HG03025 (cell line): ENCODE data around the gene RPRD1B.

Experiments used
- ATAC-seq: cut with Tn5 transposase; IDR thresholded peaks from one replicate; pipeline ENCODE4 v1.9.1; 2021; ENCODE audit warnings: mild to moderate bottlenecking, moderate library complexity; ENCODE audit not compliant: unreplicated experiment, low FRiP score

RPRD1B gene

DNA sequence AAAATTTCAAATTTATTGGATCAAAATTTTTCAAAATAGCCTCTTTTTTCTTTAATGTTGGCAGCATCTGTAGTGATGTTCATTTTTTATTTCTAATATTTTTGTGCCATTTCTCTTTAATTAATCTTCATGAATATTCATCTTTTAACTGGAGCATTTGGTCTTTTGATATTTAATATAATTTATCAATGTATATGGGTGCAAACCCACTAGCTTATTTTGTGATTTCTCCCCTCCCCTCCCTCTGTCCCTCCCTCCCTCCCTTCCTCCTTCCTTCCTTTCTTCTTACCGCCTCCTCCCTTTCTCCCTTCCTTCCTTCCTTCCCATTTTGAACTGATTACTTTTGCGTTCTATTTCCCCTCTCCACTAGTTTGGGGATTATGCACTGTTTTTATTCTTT, 82.3 kb downstream of the RPRD1B start:
- ATAC-seq: no peak

DNA sequence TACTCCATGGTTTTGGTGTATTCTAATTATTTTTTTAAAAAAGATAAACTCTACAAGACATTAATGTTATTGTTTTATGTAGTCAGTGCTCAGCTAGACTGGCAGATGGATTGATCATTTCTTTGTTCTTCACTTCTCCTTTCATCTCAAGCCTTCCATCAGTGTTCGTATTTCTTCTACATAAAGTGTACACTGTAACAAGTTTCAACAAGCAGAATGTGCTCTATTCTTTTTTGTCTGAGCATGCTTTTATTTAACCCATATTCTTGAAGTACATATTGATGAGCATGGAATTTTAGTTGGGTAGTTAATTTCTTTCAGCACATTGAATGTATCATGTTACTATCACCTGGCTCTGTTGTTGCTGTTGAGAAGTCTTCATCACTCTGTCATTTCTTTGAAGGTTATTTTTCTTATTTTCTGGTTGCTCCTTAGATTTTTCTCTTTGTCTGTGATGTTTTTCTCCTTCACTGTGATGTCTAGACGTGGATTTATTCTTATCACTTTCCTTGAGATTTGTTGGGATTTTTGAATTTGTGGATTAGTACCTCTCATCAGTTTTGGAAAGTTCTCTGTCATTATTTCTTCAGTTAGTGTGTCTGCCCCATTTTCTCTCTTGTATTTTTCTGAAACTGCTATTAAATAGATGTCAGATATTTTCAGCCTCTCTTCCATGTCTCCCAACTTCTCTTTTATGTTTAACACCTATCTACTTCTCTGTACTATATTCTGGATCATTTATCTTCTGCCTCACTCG, 83.0 kb downstream of the RPRD1B start:
- no peak for ATAC-seq

DNA sequence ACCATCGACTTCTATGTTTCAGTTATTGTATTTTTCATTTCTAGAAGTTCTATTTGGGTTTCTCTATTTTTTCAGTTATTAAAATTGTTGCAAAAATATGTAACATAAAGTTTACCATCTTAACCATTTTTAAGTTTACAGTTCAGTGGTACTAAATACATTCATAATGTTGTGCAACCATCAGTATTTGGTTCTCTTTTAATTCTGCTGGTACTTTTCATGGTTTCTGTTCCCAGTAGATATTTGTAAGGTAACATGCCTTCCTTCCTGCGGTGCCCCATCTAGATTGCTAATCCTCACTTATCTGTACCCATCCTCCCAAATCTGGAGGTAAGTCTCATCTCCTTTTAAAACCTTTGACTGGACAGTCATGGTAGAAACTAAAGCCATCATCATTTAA, 83.7 kb downstream of the RPRD1B start:
- ATAC-seq: no peak

DNA sequence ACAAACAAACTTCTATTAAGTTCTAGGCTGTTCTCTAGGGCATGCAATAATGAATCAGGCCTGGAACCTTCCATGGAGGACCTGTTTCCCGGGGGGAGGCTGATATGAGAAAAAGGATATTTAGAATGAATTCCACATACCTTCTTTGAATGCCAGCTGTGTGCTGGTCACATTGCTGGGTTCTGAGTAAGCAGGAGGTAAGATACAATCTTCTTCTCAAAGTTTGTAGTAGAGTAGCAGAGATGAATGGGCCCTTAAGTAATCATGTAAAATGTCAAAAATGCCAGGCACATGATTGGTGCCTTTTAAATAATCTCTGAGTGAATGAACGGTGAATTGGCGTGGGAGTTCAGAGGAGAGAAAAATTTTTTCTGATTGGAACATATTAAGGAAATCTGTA, 84.1 kb downstream of the RPRD1B start:
- ATAC-seq: no peak

DNA sequence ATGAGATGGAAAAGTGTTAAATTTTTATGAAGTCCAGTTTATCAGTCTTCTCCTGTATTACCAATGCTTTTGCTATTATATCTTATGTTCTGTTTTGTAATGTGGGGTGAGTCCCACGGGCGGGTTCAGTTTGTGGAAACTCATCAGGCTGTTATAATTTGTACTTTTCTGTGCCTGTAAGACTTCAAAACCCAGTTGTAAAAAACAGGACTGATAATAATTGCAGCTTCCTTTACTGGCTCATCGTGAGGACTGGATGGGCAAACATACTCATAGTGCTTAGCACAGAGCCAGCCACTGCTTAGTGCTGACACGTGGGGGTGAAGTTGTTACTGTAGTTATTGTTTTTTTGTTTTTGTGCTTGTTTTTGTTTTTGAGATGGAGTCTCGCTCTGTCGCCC, 85.9 kb downstream of the RPRD1B start:
- no peak for ATAC-seq

DNA sequence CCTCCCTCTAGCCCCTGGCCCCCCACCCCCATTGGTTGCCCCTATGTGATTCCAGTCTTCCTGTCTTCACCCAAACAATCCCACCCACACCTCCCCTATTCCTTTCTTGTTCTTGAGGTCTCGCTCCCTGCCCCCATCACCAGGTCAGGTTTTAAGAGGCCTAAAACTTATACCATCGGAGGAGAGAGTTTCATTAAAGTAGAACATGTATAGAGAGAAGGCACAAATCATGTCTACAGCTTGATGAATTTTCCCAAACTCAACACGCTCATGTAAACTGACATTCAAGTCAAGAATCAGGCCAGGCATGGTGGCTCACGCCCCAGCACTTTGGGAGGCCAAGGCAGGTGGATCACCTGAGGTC, 87.1 kb downstream of the RPRD1B start:
- ATAC-seq: no peak

DNA sequence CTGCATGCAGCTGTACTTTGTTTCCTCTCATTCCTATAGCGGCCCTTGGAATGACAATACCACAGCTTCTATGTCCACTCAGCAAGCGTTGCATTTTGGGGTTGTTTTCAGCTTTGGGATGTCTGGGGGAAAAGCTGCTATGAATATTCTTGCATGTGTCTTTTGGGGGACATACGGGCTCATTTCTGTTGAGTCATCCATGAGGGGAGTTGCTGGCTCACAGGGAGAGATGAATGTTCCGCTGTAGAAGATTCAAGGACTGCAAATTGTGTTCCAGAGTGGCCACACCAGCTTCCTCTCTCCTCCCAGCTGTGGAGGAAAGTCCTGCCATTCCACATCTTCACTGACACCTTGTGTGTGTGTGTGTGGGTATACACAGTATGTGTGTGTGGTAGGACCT, 88.2 kb downstream of the RPRD1B start:
- ATAC-seq: no peak

DNA sequence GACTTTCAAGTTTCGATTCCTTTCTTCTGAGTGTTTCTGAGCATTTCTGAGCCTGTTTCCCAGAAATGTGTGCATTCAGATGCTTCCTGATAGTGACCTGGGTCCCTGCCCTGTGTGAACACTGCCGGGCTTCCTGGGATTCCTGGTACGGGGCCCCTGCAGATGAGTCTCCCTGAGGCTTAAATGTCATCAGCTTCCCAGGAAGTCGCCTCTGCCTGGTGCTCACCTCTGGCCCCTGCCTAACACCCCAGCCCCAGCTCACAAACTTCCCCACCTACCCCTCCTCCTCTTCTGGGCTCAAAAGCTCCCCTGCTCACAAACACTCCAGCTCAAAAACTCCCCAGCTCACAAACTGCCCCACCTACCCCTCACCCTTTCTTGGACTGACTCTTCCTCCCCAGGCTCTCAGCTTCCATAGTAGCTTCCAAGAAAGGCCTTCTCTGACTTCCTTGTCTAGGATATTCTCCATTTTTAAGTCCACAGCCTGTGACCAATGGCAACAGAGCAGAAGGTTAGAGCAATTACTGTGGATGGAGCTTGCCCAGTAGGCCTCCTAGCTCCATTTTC, 89.6 kb downstream of the RPRD1B start:
- ATAC-seq: no peak

DNA sequence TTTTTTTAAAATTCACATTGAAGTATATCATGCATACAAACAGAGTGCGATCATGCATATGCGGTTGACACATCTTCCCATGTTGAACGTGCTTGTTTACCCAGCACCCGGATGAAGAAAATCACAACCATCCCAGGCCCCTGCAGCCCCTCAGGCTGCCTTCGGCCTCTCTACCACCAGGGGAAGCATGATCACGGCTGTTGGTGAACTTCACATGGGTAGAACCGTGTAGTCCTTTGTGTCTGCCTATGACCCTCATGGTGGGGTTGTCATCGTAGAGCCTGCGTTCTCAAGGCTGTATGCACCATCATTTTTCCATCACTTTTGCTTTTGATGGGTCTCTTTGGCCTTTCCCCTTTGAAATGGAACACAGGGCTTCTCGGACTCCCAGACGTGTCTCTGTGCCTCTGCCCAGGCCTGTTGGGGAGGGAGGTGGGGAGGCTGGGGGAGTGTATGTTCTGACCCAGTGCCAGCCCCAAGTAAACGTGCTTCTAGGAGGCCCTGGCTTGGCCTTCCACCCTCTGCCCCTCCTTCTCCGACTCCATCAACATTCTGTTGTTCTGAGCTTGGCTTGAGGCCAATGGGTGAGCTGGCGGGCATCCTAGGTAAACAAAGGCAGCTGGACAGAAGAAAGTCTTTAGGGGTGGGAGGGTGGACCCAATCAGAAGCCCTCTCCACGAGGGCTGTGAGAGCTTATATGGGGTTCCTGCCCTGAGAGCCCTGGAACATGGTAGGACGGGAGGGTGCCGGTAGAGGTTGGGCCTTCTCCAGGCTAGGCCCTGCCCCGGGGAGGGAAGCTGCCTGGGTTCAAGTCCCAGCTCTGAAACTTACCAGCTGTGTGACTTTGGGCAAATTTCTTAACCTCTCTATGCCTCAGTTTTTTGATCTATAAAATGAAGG, 91.9 kb downstream of the RPRD1B start:
- ATAC-seq: no peak

DNA sequence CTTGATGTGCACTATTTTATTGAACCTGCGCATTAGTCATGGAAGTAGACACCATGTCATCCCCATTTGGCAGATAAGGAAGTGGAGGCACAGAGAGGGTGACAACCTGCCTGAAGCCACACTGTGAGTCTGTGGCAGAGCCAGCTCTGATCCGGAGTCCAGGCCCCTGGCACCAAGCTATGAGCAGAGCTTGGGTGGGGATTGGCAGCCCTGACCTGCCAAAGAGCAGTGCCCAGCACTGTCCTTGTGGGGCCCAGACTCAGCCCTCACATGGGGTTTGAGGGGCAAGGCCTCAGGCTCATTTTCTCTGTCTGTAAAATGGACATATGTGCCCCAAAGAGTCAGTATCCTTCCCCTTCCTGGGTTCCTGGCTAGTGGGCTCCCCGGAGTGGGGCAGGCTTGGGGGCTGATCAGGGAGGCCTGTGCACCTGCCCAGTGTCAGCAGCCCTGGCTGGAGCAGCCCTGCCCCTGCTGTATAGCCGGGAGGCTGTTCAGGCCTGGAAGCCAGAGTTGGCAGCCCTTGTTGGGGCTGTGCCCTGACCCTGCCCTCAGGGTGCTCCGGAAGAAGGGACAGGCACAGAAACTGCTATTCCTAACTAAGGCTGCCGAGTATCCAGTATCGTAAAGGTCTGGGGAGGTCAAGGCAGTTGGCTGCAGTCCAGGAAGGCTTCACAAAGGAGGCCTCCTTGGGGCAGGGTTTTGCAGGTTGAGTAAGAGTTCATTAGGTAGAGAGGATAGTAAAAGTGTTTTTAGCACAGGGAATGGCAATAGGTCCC, 92.8 kb downstream of the RPRD1B start:
- no peak for ATAC-seq

DNA sequence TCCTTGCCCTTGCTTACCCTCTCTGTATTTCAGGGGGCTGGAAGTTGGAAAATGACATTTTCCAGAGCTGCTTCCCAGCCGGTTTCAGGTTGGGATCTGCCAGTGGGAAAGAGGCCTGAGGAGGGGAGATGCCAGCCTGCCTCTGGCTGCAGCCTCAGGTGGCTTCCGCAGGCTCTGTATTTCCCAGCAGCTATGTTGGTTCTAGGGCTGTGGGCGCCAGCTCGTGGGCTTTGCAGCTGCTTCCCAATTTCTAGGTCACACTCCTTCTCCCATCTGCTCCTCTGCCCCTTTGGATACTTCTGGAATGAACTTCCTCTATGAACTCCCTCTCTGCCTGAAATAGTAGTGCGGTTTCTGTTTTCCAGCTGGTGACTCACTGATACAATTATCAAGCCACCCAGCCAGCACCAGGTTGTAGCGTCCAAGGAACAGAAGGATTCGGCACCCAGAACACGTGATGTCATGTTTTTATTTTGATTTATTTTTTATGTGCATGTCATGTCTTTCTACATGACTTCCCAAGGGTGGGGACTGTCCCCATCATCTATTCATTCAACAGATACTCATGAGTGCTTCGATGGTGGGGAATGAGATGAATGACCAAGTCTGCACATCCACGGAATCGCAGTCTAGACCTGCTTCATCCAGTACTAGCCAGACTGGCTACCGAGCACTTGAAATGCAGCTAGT, 93.5 kb downstream of the RPRD1B start:
- ATAC-seq: no peak

DNA sequence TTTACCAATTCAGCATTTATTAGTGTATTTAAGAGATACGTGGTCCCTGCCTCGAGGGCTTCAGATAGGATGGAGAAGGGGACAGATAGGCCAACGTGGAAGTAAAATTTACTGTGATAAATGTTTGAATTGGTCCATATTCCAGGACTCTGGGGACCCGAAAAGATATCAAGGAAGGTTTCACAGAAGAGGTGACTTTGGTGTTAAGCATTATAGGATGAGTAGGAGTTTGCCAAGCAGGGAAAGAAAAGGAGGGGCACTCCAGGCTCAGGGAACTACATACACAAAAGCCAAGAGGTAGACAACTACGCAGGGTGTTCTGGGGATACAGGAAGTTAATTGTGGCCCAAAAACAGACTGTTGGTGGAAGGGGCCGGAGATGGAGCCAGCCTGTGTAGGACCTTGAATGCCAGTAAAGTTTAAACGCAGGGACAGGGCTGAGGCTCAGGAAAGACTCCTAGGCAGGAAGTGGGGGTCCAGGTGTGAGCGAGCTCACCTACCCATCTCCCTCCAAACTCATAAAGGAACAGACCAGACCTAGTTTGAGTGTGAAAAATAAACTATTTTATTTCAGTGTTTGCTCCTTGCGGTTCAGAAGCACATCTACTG, 94.5 kb downstream of the RPRD1B start:
- no peak for ATAC-seq

DNA sequence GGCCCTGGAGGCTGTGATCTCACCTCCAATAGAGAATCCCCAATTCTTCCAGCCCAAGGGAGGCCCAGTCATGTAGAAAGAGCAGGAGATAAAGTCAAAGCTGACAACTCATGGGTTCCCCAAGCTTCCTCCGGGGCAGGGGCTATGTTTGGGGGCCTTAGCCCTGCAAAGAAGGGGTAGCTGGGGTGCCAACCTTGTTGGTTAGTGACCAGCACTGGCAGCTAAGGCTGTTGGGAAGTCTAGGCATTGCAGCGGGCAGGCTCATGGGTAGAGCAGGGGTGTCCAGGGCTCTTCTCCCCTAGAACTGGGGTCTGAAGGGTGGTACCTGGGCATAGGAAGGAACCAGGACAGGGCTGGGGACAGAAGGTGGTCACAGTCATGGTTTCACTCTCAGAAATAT, 95.1 kb downstream of the RPRD1B start:
- no peak for ATAC-seq

DNA sequence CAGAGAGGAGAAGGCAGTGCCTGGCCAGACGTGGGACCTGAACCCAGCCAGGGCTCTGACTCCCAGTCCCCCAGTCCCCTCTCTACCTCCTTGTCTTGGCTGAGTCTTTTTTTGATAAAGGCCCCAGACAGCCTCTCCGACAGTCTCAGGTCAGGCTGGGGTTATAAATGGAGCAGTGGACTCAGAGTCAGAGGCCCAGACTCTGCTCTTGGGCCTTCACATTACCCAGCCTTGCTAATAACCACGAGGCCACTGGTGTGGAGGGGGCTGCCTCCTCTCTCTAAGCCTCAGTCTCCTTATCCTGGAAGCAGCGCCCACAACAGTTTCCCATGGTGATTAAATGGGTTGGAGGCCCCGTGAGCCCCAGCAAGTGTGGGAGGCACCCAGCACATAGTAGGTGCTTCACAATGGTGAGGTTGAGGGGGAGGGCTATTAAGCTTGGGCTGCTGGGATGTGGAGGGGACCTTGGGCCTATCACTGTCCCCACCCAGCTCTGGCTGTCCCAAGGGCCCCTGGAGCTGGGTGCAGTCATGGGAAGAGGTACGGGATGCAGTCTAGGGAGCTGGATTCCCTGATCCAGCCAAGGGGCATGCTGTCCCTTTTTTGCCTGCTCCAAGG, 95.8 kb downstream of the RPRD1B start:
- ATAC-seq: no peak

DNA sequence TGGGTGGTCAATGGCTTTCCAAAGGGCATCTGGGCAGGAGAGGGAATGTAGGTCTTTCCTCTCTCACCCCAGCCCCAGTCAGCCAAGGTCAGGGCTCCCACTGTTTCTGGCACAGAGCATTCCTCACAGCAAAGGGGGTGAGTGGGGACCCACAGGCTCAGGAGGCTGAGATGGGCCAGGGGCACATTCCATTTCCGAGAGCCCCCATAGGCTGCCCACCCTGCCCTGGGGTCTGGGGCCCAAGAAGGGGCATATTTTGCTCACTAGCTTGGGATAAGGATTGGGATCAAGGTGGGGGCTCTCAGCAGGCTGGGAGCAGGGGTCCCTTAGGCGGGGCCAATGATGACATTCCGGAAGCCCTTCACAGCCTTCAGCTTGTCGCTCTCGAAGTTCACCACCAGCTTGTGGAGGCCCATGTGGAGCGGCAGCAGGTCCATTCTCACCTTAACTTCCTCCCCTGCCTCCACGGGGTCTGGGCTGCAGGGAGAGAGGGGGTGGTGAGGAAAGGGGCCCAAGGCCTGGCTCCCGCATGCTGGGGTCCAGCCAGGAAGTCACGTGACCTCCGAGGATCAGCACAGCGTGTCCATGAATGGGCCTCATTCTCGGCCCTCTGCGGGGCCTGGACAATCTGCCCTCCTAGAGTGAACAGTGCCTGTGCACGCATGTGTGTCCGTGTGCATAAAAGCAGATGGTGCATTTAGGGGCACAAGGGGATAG, 96.5 kb downstream of the RPRD1B start:
- ATAC-seq: no peak

DNA sequence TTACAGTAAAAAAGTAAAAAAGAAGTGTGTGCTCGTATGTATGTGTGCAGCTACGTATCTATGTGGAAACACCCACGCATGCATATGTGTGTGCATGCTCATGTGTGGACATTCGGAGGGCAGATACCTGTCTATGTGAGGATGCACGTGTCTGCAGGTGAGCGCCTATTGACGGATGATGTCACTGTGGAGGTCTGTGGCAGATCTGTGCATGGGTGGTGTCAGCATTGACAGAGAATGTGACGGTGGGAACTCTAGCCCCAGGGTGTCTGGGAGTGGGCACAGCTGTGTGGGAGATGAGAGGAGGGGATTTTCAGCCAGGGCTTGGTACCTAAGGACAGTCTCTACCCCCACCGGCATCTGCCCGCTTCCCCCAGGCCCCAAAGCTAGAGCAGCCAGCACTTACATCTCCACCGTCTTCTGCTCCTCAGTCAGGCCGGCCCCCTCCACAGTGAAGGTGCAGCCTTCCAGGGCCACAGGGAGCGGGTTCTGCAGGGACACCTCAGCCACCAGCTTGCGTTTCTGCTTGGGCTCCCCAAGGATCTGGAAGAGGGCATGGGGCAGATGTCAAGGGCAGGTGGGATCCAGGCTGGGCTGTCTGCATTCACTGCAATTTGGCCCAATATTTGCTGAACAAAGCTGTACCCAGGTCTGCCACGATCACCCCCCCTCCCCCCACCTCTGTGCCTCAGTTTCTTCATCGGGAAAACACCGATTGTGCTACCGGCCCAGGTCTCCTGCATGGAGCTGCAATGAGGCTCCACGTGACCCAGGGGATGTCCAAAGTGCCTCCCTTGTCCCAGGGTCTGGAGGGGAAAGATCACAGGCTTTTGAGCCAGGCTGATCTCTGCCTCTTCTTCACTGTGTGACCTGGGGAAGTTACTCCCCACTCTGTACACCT, 97.4 kb downstream of the RPRD1B start:
- ATAC-seq: no peak

DNA sequence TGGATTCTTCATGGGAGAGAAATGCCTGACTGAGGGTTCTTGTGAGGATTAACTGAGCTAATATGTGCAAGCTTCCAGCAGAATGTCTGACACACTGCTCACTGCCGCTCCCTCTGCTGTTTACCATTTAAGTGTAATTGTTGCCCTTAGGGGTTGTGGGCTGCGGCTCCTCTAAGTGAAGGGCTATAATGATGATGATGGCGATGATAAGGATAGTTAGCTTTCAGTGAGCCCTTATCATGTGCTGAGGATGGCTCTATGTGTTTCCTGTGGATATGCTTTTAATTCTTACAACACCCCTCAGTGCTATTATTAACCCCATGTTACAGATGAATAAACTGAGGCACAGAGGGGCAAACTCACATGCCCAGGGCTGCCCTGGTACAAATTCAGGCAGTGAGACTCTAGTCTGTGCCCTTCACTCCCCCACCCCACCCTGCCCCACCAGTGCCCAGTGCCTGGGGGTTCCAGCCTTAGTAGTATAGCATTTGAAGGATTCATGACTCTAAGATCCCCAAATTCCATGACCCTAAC, 98.1 kb downstream of the RPRD1B start:
- no peak for ATAC-seq
